ENCODE measurements around the gene PLCB1.

The PLCB1 gene

GRCh38 chr20:8131598-8132483 lies at the start of gene PLCB1:
Gene PLCB1, plus strand, starts transcription at chr20:8132266. Its CDS starts 386 bp downstream, at chr20:8132652.
- DNase-seq, result peak; percentile 55 to 95

GRCh38 chr20:8082989-8083388 lies 49.1 kb upstream of the PLCB1 start:
- peak; percentile 88 to 89 for DNase-seq

GRCh38 chr20:8089668-8090067 lies 42.4 kb upstream of the PLCB1 start:
- DNase-seq, result no peak

- DNase-seq, result no peak
Observed at GRCh38 chr20:8094415-8094818, 37.6 kb upstream of the PLCB1 start.

GRCh38 chr20:8094850-8095249 lies 37.2 kb upstream of the PLCB1 start:
- no peak for DNase-seq

GRCh38 chr20:8095648-8096572 lies 36.2 kb upstream of the PLCB1 start:
- DNase-seq, result no peak

- no peak for DNase-seq
Observed at GRCh38 chr20:8097307-8097706, 34.8 kb upstream of the PLCB1 start.

- no peak for DNase-seq
Observed at GRCh38 chr20:8104252-8104651, 27.8 kb upstream of the PLCB1 start.

- DNase-seq, result peak in 1 of 2 experiments; percentile 19
Observed at GRCh38 chr20:8114612-8115011, 17.5 kb upstream of the PLCB1 start.

GRCh38 chr20:8115436-8115835 lies 16.6 kb upstream of the PLCB1 start:
- no peak for DNase-seq

GRCh38 chr20:8116067-8116811 lies 15.8 kb upstream of the PLCB1 start:
- no peak for DNase-seq

GRCh38 chr20:8117636-8118035 lies 14.4 kb upstream of the PLCB1 start:
- no peak for DNase-seq

- DNase-seq, result no peak
Observed at GRCh38 chr20:8118039-8118438, 14.0 kb upstream of the PLCB1 start.

- DNase-seq, result no peak
Observed at GRCh38 chr20:8118760-8119159, 13.3 kb upstream of the PLCB1 start.

GRCh38 chr20:8121666-8122065 lies 10.4 kb upstream of the PLCB1 start:
- DNase-seq, result peak in 1 of 2 experiments; percentile 22

GRCh38 chr20:8124639-8125038 lies 7.4 kb upstream of the PLCB1 start:
- no peak for DNase-seq

- no peak for DNase-seq
Observed at GRCh38 chr20:8126181-8126580, 5.9 kb upstream of the PLCB1 start.

GRCh38 chr20:8126841-8127378 lies 5.2 kb upstream of the PLCB1 start:
- DNase-seq, result no peak

- peak; percentile 81 to 91 for DNase-seq
Observed at GRCh38 chr20:8127553-8128255, 4.4 kb upstream of the PLCB1 start.

- DNase-seq, result no peak
Observed at GRCh38 chr20:8128291-8129060, 3.6 kb upstream of the PLCB1 start.

Measured in NCI-H526 (cell line).